NCI-H2081 (cell line): Measurements from ENCODE around the gene DYNLT1.
"Not testable (repeated sequence)": the region's sequence is repeated elsewhere in the genome, so short reads cannot be mapped to it uniquely, and the experiment has no call there.

Source experiments
- DNase-seq, 2 experiments: peaks; one replicate each; lab custom pipeline; 2025; lab: John Stamatoyannopoulos, UW

Gene DYNLT1

DNA sequence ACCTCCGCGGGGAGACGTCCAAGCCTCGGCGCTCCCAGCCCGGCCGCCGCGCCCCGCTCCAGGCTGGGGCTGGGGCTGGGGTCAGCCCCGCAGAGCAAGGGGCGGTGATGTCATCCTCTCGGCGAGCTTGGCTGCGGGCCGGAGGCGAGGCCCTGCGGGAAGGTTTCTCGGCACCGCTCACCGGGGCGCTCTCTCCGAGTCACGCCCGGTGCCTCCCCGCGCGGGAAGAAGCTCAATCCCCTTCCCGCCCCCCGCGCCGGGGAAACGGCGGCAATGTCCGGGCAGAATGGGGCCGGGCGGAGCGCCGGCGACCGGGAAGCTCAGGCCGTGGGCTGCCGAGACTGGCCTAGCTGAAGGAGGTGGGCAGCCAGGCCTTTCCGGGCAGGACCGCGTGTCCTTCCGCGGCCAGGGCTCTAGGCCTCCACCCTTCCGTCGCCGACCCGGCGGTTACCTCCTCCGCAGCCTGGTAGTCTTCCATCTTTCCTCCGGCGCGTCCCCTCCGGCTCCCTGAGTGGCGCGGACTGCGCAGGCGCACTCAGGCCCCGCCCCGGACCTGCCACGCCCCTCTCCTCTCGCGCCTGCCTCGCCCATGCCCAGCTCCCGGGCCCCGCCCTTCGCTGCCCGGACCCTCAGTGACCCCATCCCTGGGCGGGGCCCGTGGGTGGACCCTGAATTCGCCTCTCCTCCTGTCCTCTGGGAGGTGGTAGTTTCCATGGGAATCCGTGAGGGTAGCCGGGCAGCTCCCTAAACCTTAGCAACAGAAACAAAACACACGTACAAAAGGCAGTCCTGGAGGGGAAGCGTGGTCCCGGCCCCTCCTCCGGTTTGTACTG lies at the start of gene DYNLT1:
TSS of gene DYNLT1 (minus strand) at position 513 of the 833 bp plus-strand sequence. CDS start at position 478, 35 bp downstream.
- DNase-seq = peak; percentile 80 to 86

GRCh38 chr6:158688860-158689259 lies 44.3 kb upstream of the DYNLT1 start:
- DNase-seq = no peak

DNA sequence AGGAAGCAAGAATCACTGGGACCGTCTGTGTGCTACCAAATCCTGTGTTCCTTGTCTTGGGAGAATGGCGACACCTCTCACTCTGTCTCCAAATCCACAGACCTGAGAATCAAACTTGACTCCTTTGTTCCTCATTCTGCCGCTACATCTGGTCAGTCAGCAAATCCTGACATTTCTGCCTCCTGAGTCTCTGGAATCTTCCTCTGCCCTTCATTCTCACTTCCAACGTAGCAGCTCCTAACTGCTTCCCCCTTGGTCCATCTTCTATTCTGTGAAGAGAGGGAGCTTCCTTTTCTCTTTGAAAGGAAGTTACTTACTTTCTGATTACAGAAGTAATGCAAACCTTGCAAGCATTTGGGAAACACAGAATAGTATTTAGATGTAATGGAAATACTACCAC lies 43.0 kb upstream of the DYNLT1 start:
- DNase-seq = no peak

- no peak for DNase-seq
These were observed 42.3 kb upstream of the DYNLT1 start for GRCh38 chr6:158686791-158687381.

- no peak for DNase-seq
These were observed 41.8 kb upstream of the DYNLT1 start for GRCh38 chr6:158686311-158686710.

DNA sequence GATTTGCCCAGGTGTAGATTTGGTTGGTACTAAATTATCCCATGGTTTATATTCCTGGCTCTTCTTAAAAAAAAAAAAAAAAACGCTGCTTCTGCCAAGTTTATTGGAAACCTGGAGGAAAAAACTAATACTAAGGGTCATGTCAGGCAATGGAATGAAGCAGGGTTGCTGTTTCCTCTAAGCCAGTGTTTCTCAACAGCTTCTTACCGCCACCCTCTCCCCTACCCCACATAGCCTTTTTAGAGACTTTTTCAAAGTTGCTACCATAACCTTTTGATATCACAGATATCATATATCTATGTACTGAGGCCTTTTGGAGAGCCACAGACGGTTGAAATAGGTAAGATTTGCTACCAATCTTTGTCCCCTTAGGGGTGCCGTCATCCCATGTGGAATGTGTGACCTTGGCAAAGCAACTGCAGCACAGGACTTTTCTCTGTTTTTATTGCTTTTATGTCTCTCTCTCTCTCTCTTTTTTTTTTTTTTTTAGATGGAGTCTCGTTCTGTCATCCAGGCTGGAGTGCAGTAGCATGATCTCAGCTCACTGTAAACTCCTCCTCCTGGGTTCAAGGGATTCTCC lies 40.3 kb upstream of the DYNLT1 start:
- no peak for DNase-seq

- DNase-seq = no peak
These were observed 39.8 kb upstream of the DYNLT1 start for GRCh38 chr6:158684311-158684710.

DNA sequence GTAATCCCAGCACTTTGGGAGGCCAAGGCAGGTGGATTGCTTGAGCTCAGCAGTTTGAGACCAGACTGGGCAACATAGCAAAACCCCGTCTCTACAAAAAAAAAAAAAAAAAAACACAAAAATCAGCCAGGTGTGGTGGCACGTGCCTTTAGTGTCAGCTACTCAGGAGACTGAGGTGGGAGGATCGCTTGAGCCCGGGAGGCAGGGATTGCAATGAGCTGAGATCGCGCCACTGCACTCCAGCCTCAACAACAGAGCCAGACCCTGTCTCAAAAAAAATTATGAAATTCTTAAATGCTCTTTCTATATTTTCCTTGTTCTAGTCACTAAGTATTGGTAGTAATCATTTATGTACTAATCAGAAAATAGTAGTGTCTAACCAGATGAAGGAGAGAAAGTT lies 35.9 kb upstream of the DYNLT1 start:
- DNase-seq = no peak

DNA sequence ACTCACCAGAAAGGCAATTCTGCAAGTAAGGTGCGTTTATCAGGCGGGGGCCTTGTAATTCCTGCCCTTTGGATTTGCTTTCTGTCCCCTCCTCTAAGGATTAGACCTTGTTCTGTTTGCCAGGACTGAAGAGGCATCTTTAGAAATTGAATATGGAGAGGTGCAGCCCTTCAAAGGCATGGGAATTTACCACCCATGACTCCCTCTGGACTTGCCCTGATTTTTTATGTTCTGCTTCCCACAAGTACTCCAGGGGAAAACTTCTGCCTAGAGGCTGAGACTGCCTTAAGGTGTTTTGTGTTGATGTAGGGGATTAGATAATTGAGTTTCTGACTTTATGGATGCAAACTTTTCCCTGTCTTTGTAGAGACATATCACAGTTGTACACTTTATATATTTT lies 35.5 kb upstream of the DYNLT1 start:
- DNase-seq = no peak

DNA sequence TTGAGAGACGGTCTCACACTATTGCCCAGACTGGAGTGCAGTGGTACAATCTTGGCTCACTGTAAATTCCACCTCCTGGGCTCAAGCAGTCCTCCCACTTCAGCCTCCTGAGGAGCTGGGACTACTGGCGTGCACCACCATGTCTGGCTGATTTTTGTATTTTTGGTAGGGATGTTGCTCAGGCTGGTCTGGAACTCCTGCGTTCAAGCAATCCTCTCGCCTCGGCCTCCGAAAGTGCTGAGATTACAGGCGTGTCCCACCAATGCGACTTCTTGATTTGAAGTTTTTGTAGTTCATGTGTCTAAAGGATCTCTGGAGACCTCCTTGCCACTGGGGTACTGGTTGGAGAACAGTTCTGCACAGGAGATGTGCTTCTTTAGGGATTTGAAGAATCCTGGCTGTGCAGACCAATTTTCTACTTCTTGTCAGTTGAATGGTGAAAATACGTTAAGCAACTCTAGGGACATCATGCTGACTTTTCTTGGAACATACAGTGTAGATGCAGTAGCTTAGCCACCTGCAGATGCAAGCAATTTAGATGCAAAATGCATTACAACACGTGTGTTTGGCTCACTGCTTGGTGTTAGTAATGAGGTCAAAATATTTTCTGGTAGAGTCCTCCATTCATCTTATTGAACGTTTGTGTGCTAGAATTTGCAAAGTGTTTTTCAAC lies 33.5 kb upstream of the DYNLT1 start:
- no peak for DNase-seq

DNA sequence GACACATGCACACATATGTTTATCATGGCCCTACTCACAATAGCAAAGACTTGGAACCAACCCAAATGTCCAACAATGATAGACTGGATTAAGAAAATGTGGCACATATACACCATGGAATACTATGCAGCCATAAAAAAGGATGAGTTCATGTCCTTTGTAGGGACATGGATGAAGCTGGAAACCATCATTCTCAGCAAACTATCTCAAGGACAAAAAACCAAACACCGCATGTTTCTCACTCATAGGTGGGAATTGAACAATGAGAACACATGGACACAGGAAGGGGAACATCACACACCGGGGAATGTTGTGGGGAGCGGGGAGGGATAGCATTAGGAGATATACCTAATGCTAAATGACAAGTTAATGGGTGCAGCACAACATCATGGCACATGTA lies 32.6 kb upstream of the DYNLT1 start:
- not testable (repeated sequence) for DNase-seq

- DNase-seq = no peak
These were observed 30.0 kb upstream of the DYNLT1 start for GRCh38 chr6:158674342-158675131.

GRCh38 chr6:158672726-158673125 lies 28.2 kb upstream of the DYNLT1 start:
- no peak for DNase-seq

DNA sequence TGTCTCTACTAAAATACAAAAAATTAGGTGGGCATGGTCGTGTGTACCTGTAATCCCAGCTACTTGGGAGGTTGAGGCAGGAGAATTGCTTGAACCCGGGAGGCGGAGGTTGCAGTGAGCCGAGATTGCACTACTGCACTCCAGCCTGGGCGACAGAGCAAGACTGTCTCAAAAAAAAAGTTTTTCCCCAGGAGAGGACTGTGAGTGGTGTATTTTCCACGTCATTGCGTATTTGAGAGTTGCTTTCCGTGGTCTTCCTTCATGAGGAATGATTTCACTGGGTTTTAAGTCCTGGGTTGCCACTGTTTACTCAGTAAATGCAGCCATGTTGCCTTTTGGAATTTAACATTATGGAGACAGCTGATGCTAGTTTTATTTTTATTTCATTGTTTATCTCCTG lies 27.6 kb upstream of the DYNLT1 start:
- not testable (repeated sequence) for DNase-seq

DNA sequence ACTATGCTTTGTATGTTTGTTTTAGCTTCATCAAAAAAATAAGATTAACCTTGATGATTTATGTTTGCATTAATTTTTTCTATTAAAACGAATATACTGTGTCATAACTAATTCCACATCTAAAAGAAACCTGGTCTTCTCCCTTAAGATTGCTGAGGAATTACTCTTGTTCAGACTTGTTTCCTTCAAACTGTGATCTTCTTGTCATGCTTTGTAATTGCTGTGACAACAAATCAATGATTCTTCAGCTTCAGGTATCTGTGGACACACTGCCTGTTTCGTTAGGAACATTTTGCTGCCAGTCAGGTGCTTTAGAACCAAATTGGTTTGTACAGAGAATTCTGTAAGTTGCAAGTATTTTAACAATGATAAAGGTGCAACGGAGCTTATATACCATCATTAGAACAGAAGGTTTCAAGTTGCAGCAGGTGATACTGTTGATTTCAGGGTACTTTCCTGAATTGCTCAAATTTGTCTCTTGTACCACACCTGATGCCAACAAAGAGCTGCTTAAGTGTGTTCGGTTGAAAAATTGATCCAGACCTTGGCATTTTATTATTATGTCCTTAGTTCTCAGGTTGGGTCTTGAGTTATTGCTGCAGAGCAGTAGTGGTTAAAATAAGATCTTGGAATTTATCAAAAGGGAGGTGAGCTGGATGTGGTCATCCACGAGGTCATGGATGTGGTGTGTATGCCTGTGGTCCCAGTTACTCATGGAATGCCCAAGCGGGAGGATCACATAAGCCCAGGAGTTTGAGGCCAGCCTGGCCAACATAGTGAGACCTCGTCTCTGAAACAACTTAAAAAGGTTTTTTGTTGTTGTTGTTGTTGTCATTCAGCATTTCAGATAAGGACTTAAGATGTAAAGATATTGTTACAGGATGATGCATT lies 24.8 kb upstream of the DYNLT1 start:
- DNase-seq = peak in 1 of 2 experiments; percentile 14

DNA sequence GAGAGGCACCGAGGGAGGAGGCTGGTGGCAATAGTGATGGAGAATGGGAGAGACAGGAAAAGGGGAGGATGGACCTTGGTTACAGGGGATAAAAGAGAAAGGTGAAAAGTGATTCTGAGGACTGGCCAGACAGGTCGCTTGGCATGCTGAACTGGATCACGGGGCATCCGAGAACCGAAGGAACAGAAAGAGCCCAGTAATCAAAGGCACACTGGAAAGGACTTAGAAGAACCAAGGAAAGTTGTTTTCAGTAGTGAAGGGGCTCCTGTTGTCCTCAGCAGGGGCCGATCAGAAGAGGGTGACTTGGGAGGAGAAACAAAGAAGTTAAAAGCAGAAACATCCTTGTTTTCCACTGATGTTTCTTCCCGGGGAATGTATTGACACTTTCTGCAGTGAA lies 24.2 kb upstream of the DYNLT1 start:
- no peak for DNase-seq

- no peak for DNase-seq
These were observed 22.9 kb upstream of the DYNLT1 start for GRCh38 chr6:158667360-158667981.

GRCh38 chr6:158666628-158667359 lies 22.3 kb upstream of the DYNLT1 start:
- DNase-seq = no peak

- DNase-seq = no peak
These were observed 20.8 kb upstream of the DYNLT1 start for GRCh38 chr6:158665332-158665731.
